Left kidney (tissue), 8 donors: ENCODE data around the gene KMT2B. TPM values are rescaled to one million over a fixed set of nuclear protein-coding genes. Genes with fewer than 3 reads are reported as not detected.
"Not testable (repeated sequence)": the region's sequence is repeated elsewhere in the genome, so short reads cannot be mapped to it uniquely, and the experiment has no call there.

Experiments used
- DNase-seq: peaks from one replicate; pipeline ENCODE4 v3.0.0-alpha.2; 2013
- long read RNA-seq, 8 donors: transcript quantifications; one replicate each; lab custom pipeline, GENCODE V29; 2026
- polyA plus RNA-seq: library from polyadenylated mRNA; unstranded; fragments of 120-200 nt; gene quantifications from one replicate; pipeline ENCODE4 v1.2.1, GENCODE V29; 2013; ENCODE audit not compliant: insufficient read length

The KMT2B gene
- 34.5 TPM for polyA plus RNA-seq
- long read RNA-seq, donor 1, partial matches to known transcripts, result 27 of 31 reads
- long read RNA-seq, donor 1, other reads (novel, unspliced or antisense), result 0 of 31 reads
- long read RNA-seq, donor 2, partial matches to known transcripts, result 11 of 16 reads
- long read RNA-seq, donor 2, other reads (novel, unspliced or antisense), result 0 of 16 reads
- long read RNA-seq, donor 3, transcript KMT2B-202 (6 exons, 2,864 nt), result major isoform, 5 of 7 reads
- long read RNA-seq, donor 3, partial matches to known transcripts, result 0 of 7 reads
- long read RNA-seq, donor 3, other reads (novel, unspliced or antisense), result 0 of 7 reads
- long read RNA-seq, donor 4, partial matches to known transcripts, result 0 of 2 reads
- long read RNA-seq, donor 4, other reads (novel, unspliced or antisense), result 0 of 2 reads
- long read RNA-seq, donor 5, partial matches to known transcripts, result 7 of 9 reads
- long read RNA-seq, donor 5, other reads (novel, unspliced or antisense), result 0 of 9 reads
- long read RNA-seq, donor 6, partial matches to known transcripts, result 17 of 22 reads
- long read RNA-seq, donor 6, other reads (novel, unspliced or antisense), result 0 of 22 reads
- long read RNA-seq, donor 7, transcript KMT2B-202 (6 exons, 2,864 nt), result major isoform, 5 of 17 reads
- long read RNA-seq, donor 7, partial matches to known transcripts, result 11 of 17 reads
- long read RNA-seq, donor 7, other reads (novel, unspliced or antisense), result 0 of 17 reads
- long read RNA-seq, donor 8, partial matches to known transcripts, result 0 of 2 reads
- long read RNA-seq, donor 8, other reads (novel, unspliced or antisense), result 0 of 2 reads

GRCh38 chr19:35717665-35718344 lies at the start of gene KMT2B:
Gene KMT2B, plus strand, starts transcription at chr19:35718003. Its CDS starts 16 bp downstream, at chr19:35718019.
- DNase-seq, result peak; percentile 95

- no peak for DNase-seq
Measured at GRCh38 chr19:35669566-35669965, 48.2 kb upstream of the KMT2B start.

GRCh38 chr19:35669974-35670373 lies 47.8 kb upstream of the KMT2B start:
- DNase-seq, result no peak

- DNase-seq, result no peak
Measured at GRCh38 chr19:35670686-35671085, 47.1 kb upstream of the KMT2B start.

GRCh38 chr19:35671818-35672217 lies 46.0 kb upstream of the KMT2B start:
- no peak for DNase-seq

GRCh38 chr19:35673121-35673804 lies 44.5 kb upstream of the KMT2B start:
- no peak for DNase-seq

- no peak for DNase-seq
Measured at GRCh38 chr19:35675589-35676140, 42.1 kb upstream of the KMT2B start.

- no peak for DNase-seq
Measured at GRCh38 chr19:35689836-35690235, 28.0 kb upstream of the KMT2B start.

- not testable (repeated sequence) for DNase-seq
Measured at GRCh38 chr19:35691106-35691505, 26.7 kb upstream of the KMT2B start.

GRCh38 chr19:35692010-35692409 lies 25.8 kb upstream of the KMT2B start:
- DNase-seq, result no peak

- no peak for DNase-seq
Measured at GRCh38 chr19:35693422-35693821, 24.4 kb upstream of the KMT2B start.

- peak; percentile 86 for DNase-seq
Measured at GRCh38 chr19:35693835-35694599, 23.8 kb upstream of the KMT2B start.

GRCh38 chr19:35695895-35696422 lies 21.8 kb upstream of the KMT2B start:
- no peak for DNase-seq

- no peak for DNase-seq
Measured at GRCh38 chr19:35696835-35697234, 21.0 kb upstream of the KMT2B start.

- DNase-seq, result peak; percentile 95
Measured at GRCh38 chr19:35702223-35703012, 15.4 kb upstream of the KMT2B start.

GRCh38 chr19:35703343-35703742 lies 14.5 kb upstream of the KMT2B start:
- no peak for DNase-seq

- DNase-seq, result no peak
Measured at GRCh38 chr19:35704218-35704617, 13.6 kb upstream of the KMT2B start, which contains the start of gene ZBTB32. Gene ZBTB32, plus strand, starts transcription at chr19:35704558. Its CDS starts 10,069 bp downstream, at chr19:35714627.

- DNase-seq, result no peak
Measured at GRCh38 chr19:35708391-35708790, 9.4 kb upstream of the KMT2B start.
